Activated naive CD4-positive, alpha-beta T cell treated with anti-CD3 and anti-CD28 coated beads for 36 hours (primary cell): Measurements from ENCODE around the gene RTL10. TPM values are rescaled to one million over a fixed set of nuclear protein-coding genes. Genes with fewer than 3 reads are reported as not detected.

Source experiments
- CTCF ChIA-PET: fragments of 350-600 bp; sonication (Branson Sonifier 250); formaldehyde crosslinking; loops from one replicate; lab custom pipeline; 2021; ENCODE audit warnings: antibody characterized with exemption; lab: Charles Lee
- DNase-seq: peaks from one replicate; pipeline ENCODE4 v3.0.0-alpha.2; 2020
- H3K27ac Mint-ChIP-seq: one replicate; pipeline ENCODE4 v1.8.0; 2021; ENCODE audit warnings: mild to moderate bottlenecking, mixed read lengths
- H3K27me3 Mint-ChIP-seq: one replicate; pipeline ENCODE4 v1.8.0; 2021; ENCODE audit warnings: low read depth, mixed read lengths
- H3K36me3 Mint-ChIP-seq: one replicate; pipeline ENCODE4 v1.8.0; 2021; ENCODE audit warnings: low read depth, mixed read lengths
- H3K4me1 Mint-ChIP-seq: one replicate; pipeline ENCODE4 v1.8.0; 2021; ENCODE audit warnings: low read depth, mixed read lengths
- H3K4me3 Mint-ChIP-seq: one replicate; pipeline ENCODE4 v1.8.0; 2021; ENCODE audit warnings: mild to moderate bottlenecking, moderate library complexity, mixed read lengths
- H3K9me3 Mint-ChIP-seq: one replicate; pipeline ENCODE4 v1.8.0; 2021; ENCODE audit warnings: mixed read lengths
- intact Hi-C: fragments of 100-400 bp; cut with micrococcal nuclease; formaldehyde crosslinking; loops from one replicate; pipeline ENCODE4 v1.15.1; 2023
- total RNA-seq, 2 experiments: library from RNA; stranded (reverse); gene quantifications; one replicate each; pipeline ENCODE4 v1.2.3, GENCODE V29; 2021

RTL10 gene
- total RNA-seq, 2 experiments from 2014 or later, result 10.9 to 11.9 TPM

- CTCF ChIA-PET, result interaction anchor here (1.3 to 1.8 kb wide), 3 partner anchors 9 to 134 kb away, joined by 4 to 7 read pairs (median 6); no protein-coding TSS in a partner anchor
- intact Hi-C loops, result no loop called here
- DNase-seq, result no peak
- no peaks in the 10 kb centered on the region for H3K36me3 Mint-ChIP-seq
- H3K27me3 Mint-ChIP-seq, result no peaks in the 10 kb centered on the region
- H3K4me3 Mint-ChIP-seq, result no peak overlapping the region
- H3K4me1 Mint-ChIP-seq, result peaks cover 6% of the 10 kb centered on the region
- H3K27ac Mint-ChIP-seq, result no peak overlapping the region
- no peaks in the 10 kb centered on the region for H3K9me3 Mint-ChIP-seq
These were observed 9.9 kb upstream of the RTL10 start for GRCh38 chr22:19864538-19865106.

GRCh38 chr22:19863571-19863970 is 8.9 kb upstream of the RTL10 start:
- Mint-ChIP-seq H3K36me3 (no peaks in the 10 kb centered on the region), H3K4me3 (no peak overlapping the region), H3K27ac (no peak overlapping the region), H3K9me3 (no peaks in the 10 kb centered on the region), H3K27me3 (no peaks in the 10 kb centered on the region), H3K4me1 (peaks cover 6% of the 10 kb centered on the region)
- CTCF ChIA-PET, result no interaction called here
- DNase-seq, result no peak
- intact Hi-C loops, result no loop called here

- CTCF ChIA-PET, result no interaction called here
- Mint-ChIP-seq H3K36me3 (no peaks in the 10 kb centered on the region), H3K9me3 (no peaks in the 10 kb centered on the region), H3K27me3 (no peaks in the 10 kb centered on the region), H3K4me3 (no peak overlapping the region), H3K27ac (no peak overlapping the region), H3K4me1 (peaks cover 6% of the 10 kb centered on the region)
- intact Hi-C loops, result no loop called here
- no peak for DNase-seq
These were observed 8.1 kb upstream of the RTL10 start for GRCh38 chr22:19862619-19863246.

GRCh38 chr22:19859861-19860510 is 5.3 kb upstream of the RTL10 start:
- no peak for DNase-seq
- Mint-ChIP-seq H3K27ac (no peak overlapping the region), H3K27me3 (no peaks in the 10 kb centered on the region), H3K9me3 (no peaks in the 10 kb centered on the region), H3K36me3 (peaks cover 13% of the 10 kb centered on the region), H3K4me3 (no peak overlapping the region), H3K4me1 (peaks cover 23% of the 10 kb centered on the region)
- CTCF ChIA-PET, result no interaction called here
- intact Hi-C loops, result loop anchor here (10.0 kb wide), 1 partner anchor 255 kb away; the partner anchor contains the start of genes RANBP1 and TRMT2A

GRCh38 chr22:19857382-19857781 is 2.7 kb upstream of the RTL10 start:
- H3K27ac Mint-ChIP-seq, result peak overlapping the region; percentile 98
- intact Hi-C loops, result loop anchor here (10.0 kb wide), 1 partner anchor 257 kb away; the partner anchor contains the start of genes RANBP1 and TRMT2A
- H3K27me3 Mint-ChIP-seq, result no peaks in the 10 kb centered on the region
- DNase-seq, result no peak
- H3K4me1 Mint-ChIP-seq, result peaks cover 40% of the 10 kb centered on the region
- CTCF ChIA-PET, result no interaction called here
- no peaks in the 10 kb centered on the region for H3K9me3 Mint-ChIP-seq
- H3K4me3 Mint-ChIP-seq, result no peak overlapping the region
- peaks cover 17% of the 10 kb centered on the region for H3K36me3 Mint-ChIP-seq

GRCh38 chr22:19855504-19856409 is 1.1 kb upstream of the RTL10 start:
- peaks cover 46% of the 10 kb centered on the region for H3K4me1 Mint-ChIP-seq
- DNase-seq, result peak; percentile 82
- peak overlapping the region; percentile 95 for H3K4me3 Mint-ChIP-seq
- H3K27ac Mint-ChIP-seq, result peak overlapping the region; percentile 98
- intact Hi-C loops, result loop anchor here (1.0 to 10.0 kb wide), 6 partner anchors 32 to 653 kb away; partner anchors contain the start of genes COMT, RANBP1, TANGO2 and TRMT2A
- peaks cover 17% of the 10 kb centered on the region for H3K36me3 Mint-ChIP-seq
- H3K9me3 Mint-ChIP-seq, result no peaks in the 10 kb centered on the region
- H3K27me3 Mint-ChIP-seq, result no peaks in the 10 kb centered on the region
- CTCF ChIA-PET, result interaction anchor here (0.6 to 1.3 kb wide), 7 partner anchors 9 to 169 kb away, joined by 3 to 7 read pairs (median 3); no protein-coding TSS in a partner anchor

- H3K36me3 Mint-ChIP-seq, result peaks cover 20% of the 10 kb centered on the region
- peaks cover 51% of the 10 kb centered on the region for H3K4me1 Mint-ChIP-seq
- H3K4me3 Mint-ChIP-seq, result peak overlapping the region; percentile 95
- intact Hi-C loops, result loop anchor here (2.0 to 10.0 kb wide), 4 partner anchors 87 to 655 kb away; partner anchors contain the start of genes COMT, RANBP1, TANGO2 and TRMT2A
- H3K27ac Mint-ChIP-seq, result peak overlapping the region; percentile 98
- DNase-seq, result peak; percentile 31
- H3K9me3 Mint-ChIP-seq, result no peaks in the 10 kb centered on the region
- CTCF ChIA-PET, result interaction anchor here (0.8 to 1.9 kb wide), 2 partner anchors 123 to 124 kb away, joined by 3 to 5 read pairs; no protein-coding TSS in a partner anchor
- H3K27me3 Mint-ChIP-seq, result no peaks in the 10 kb centered on the region
These were observed 546 bp downstream of the RTL10 start for GRCh38 chr22:19853879-19854777.

- DNase-seq, result no peak
- Mint-ChIP-seq H3K27me3 (no peaks in the 10 kb centered on the region), H3K4me1 (peaks cover 51% of the 10 kb centered on the region), H3K4me3 (peak overlapping the region; percentile 95), H3K27ac (peak overlapping the region; percentile 98), H3K36me3 (peaks cover 20% of the 10 kb centered on the region), H3K9me3 (no peaks in the 10 kb centered on the region)
- CTCF ChIA-PET, result interaction anchor here (1.9 kb wide), 1 partner anchor 122 kb away, joined by 5 read pairs; no protein-coding TSS in a partner anchor
- intact Hi-C loops, result loop anchor here (10.0 kb wide), 1 partner anchor 262 kb away; the partner anchor contains the start of genes RANBP1 and TRMT2A
These were observed 1.4 kb downstream of the RTL10 start for GRCh38 chr22:19853058-19853878.

- Mint-ChIP-seq H3K4me3 (peak overlapping the region; percentile 11), H3K36me3 (peaks cover 22% of the 10 kb centered on the region), H3K27me3 (no peaks in the 10 kb centered on the region), H3K4me1 (peaks cover 46% of the 10 kb centered on the region), H3K9me3 (no peaks in the 10 kb centered on the region), H3K27ac (no peak overlapping the region)
- intact Hi-C loops, result loop anchor here (10.0 kb wide), 1 partner anchor 263 kb away; the partner anchor contains the start of genes RANBP1 and TRMT2A
- CTCF ChIA-PET, result interaction anchor here (0.7 to 0.9 kb wide), 3 partner anchors 38 to 122 kb away, joined by 3 read pairs; no protein-coding TSS in a partner anchor
- DNase-seq, result no peak
These were observed 2.4 kb downstream of the RTL10 start for GRCh38 chr22:19852177-19852781.
